ENCODE data around the gene TINAGL1. TPM values are rescaled to one million over a fixed set of nuclear protein-coding genes. Genes with fewer than 3 reads are reported as not detected.

Gene TINAGL1
- total RNA-seq, 1 experiment from 2014 or later, result 162 TPM

DNA sequence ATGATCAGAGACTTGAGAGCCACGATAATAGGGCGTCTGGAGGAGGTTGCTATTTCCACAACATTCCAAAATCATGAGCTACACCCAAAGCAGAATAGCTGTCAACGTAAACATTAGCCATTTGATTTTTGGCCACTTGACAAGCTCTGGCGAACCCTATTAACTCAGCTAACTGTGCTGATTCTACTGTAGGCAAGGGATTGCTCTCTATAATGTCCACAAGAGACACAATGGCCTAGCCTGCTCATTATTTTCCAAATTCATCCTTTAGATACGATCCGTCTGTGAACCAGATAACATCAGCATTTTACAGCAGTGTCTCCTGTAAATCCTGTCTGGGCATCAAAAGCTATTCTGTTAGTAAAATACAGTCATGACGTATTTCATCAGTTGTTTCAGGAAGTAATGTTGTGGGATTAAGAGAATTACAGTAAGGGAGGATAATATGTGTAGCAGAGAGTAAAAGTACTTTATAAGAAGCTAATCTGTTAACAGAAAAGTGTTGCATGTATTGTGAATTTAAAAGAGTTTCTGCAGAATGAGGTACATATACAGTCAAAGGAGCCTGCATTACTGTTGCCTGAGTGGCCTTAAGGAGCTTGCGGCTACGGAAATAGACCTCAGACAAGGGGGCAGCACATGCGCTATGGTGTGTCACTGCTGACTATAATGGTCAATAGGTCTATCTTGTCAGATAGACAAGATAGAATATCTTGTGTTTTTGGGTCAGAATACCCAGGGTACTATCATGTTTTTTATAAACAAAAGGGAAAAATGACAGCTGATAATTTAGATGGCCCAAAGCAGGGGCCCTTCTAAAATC is 44.9 kb upstream of the TINAGL1 start:
- Histone ChIP-seq H3K4me1 (replicated peaks; ENCODE audit: insufficient read depth) (peaks cover 23% of the 10 kb centered on the region), H3K4me3 (no peak overlapping the region), H4K20me1 (ENCODE audit: insufficient read depth) (no peaks in the 10 kb centered on the region), H2AFZ (peak overlapping the region; percentile 1; the same call in 1 of the 2 replicates), H3K36me3 (ENCODE audit: low read depth) (no peaks in the 10 kb centered on the region), H3K4me2 (peak overlapping the region; percentile 34), H3K9me3 (ENCODE audit: insufficient read depth, low read depth) (0 out of 2 replicates have a peak, but pooled peaks cover 3% of the 10 kb centered on the region), H3K27me3 (ENCODE audit: insufficient read depth, low read depth) (no peaks in the 10 kb centered on the region), H3K9me2 (ENCODE audit: insufficient read depth) (no peaks in the 10 kb centered on the region), H3K79me2 (ENCODE audit: low read depth) (no peaks in the 10 kb centered on the region), H3F3A (ENCODE audit: insufficient read depth, low read depth) (peaks cover 11% of the 10 kb centered on the region; the same call in 1 of the 2 replicates), H3K27ac (no peak overlapping the region)
- no peak for TF ChIP-seq EZH2 (IDR thresholded peaks at IDR 0.05; ENCODE audit: low read depth)
- intact Hi-C loops (cut with micrococcal nuclease; ENCODE audit: unreplicated experiment), result no loop called here
- DNase-seq, result peak; percentile 19 to 77
- BruUV-seq (replicated peaks), result no TSS peak
- ChIA-PET POLR2A (ENCODE audit: unreplicated experiment) (interaction anchor here (0.6 kb wide), 2 partner anchors 11 to 423 kb away, joined by 3 to 5 read pairs; no protein-coding TSS in a partner anchor), CTCF (interaction anchor here (1.0 kb wide), 1 partner anchor 11 kb away, joined by 3 read pairs; no protein-coding TSS in a partner anchor)

DNA sequence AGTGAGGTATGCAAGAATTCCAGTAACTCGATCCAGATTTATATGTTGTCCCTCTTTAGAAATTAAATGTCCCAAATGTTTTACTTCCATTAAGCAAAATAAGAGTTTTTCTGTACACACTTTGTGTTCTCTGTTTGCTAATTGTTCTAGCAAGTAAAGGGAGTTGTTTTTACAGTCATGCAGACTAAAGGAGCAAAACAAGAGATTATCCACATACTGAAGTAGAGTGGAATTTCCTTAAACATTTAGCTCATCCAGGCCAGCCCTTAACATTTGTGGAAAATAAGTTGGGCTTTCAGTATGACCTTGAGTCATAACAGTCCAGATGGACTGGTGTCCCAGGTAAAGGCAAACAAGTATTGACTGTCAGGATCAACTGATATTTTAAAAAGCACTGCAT is 44.1 kb upstream of the TINAGL1 start:
- H3K9me2 ChIP-seq (ENCODE audit: insufficient read depth), result no peaks in the 10 kb centered on the region
- peaks cover 23% of the 10 kb centered on the region for H3K4me1 ChIP-seq (replicated peaks; ENCODE audit: insufficient read depth)
- ChIA-PET CTCF (interaction anchor here (1.0 kb wide), 1 partner anchor 12 kb away, joined by 3 read pairs; no protein-coding TSS in a partner anchor), POLR2A (ENCODE audit: unreplicated experiment) (no interaction called here)
- H3K4me3 ChIP-seq, result no peak overlapping the region
- H3K4me2 ChIP-seq, result no peak overlapping the region
- H3K36me3 ChIP-seq (ENCODE audit: low read depth), result no peaks in the 10 kb centered on the region
- no peak for DNase-seq
- intact Hi-C loops (cut with micrococcal nuclease; ENCODE audit: unreplicated experiment), result no loop called here
- no peak overlapping the region for H2AFZ ChIP-seq
- peaks cover 11% of the 10 kb centered on the region; the same call in 1 of the 2 replicates for H3F3A ChIP-seq (ENCODE audit: insufficient read depth, low read depth)
- H3K79me2 ChIP-seq (ENCODE audit: low read depth), result no peaks in the 10 kb centered on the region
- H3K27ac ChIP-seq, result no peak overlapping the region
- no peaks in the 10 kb centered on the region for H4K20me1 ChIP-seq (ENCODE audit: insufficient read depth)
- H3K9me3 ChIP-seq (ENCODE audit: insufficient read depth, low read depth), result no peaks in the 10 kb centered on the region
- no TSS peak for BruUV-seq (replicated peaks)
- TF ChIP-seq EZH2 (IDR thresholded peaks at IDR 0.05; ENCODE audit: low read depth), result no peak
- TF ChIP-seq, protein P1, sequence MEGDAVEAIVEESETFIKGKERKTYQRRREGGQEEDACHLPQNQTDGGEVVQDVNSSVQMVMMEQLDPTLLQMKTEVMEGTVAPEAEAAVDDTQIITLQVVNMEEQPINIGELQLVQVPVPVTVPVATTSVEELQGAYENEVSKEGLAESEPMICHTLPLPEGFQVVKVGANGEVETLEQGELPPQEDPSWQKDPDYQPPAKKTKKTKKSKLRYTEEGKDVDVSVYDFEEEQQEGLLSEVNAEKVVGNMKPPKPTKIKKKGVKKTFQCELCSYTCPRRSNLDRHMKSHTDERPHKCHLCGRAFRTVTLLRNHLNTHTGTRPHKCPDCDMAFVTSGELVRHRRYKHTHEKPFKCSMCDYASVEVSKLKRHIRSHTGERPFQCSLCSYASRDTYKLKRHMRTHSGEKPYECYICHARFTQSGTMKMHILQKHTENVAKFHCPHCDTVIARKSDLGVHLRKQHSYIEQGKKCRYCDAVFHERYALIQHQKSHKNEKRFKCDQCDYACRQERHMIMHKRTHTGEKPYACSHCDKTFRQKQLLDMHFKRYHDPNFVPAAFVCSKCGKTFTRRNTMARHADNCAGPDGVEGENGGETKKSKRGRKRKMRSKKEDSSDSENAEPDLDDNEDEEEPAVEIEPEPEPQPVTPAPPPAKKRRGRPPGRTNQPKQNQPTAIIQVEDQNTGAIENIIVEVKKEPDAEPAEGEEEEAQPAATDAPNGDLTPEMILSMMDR (conservative IDR thresholded peaks at IDR 0.05), result no peak
- no peaks in the 10 kb centered on the region for H3K27me3 ChIP-seq (ENCODE audit: insufficient read depth, low read depth)

DNA sequence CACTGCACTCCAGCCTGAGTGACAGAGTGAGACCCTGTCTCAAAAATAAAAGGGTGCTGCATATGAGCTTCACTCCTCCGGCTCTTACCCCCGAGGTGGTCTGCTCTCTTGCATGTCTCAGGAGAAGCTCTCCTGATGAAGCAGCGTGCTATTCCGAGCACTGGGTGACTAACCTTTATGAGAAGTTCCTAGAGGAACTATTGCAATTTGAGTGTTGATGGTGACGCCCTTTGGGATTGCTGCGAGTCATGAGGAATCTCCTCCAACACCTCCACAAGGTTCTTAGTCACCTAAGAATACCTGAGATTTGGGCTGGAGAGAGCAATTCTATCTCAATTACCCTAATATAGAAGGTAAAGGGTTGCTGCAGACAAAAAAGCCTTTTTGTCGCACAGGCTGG is 40.8 kb upstream of the TINAGL1 start:
- no peak overlapping the region for H3K4me3 ChIP-seq
- ChIA-PET CTCF (interaction anchor here (0.5 kb wide), 1 partner anchor 66 kb away, joined by 3 read pairs; no protein-coding TSS in a partner anchor), POLR2A (ENCODE audit: unreplicated experiment) (interaction anchor here (0.6 kb wide), 1 partner anchor 22 kb away, joined by 3 read pairs; no protein-coding TSS in a partner anchor)
- H3K27ac ChIP-seq, result no peak overlapping the region
- peaks cover 11% of the 10 kb centered on the region; the same call in 1 of the 2 replicates for H3F3A ChIP-seq (ENCODE audit: insufficient read depth, low read depth)
- H3K4me1 ChIP-seq (replicated peaks; ENCODE audit: insufficient read depth), result peaks cover 23% of the 10 kb centered on the region
- no peaks in the 10 kb centered on the region for H3K27me3 ChIP-seq (ENCODE audit: insufficient read depth, low read depth)
- TF ChIP-seq, protein P1 (conservative IDR thresholded peaks at IDR 0.05), result no peak
- TF ChIP-seq EZH2 (IDR thresholded peaks at IDR 0.05; ENCODE audit: low read depth), result no peak
- intact Hi-C loops (cut with micrococcal nuclease; ENCODE audit: unreplicated experiment), result no loop called here
- BruUV-seq (replicated peaks), result no TSS peak
- no peak overlapping the region for H2AFZ ChIP-seq
- no peaks in the 10 kb centered on the region for H4K20me1 ChIP-seq (ENCODE audit: insufficient read depth)
- no peaks in the 10 kb centered on the region for H3K36me3 ChIP-seq (ENCODE audit: low read depth)
- no peaks in the 10 kb centered on the region for H3K9me3 ChIP-seq (ENCODE audit: insufficient read depth, low read depth)
- no peaks in the 10 kb centered on the region for H3K79me2 ChIP-seq (ENCODE audit: low read depth)
- H3K9me2 ChIP-seq (ENCODE audit: insufficient read depth), result no peaks in the 10 kb centered on the region
- H3K4me2 ChIP-seq, result no peak overlapping the region
- DNase-seq, result peak in 1 of 2 experiments; percentile 82
